HL-60 (cell line): ENCODE measurements around the gene LAMA3.

Source experiments
- DNase-seq, 2 experiments: peaks; one replicate each; pipeline ENCODE4 v3.0.0-alpha.2; 2010 to 2020; ENCODE audit warnings: low read depth in 1 of 2, low spot score in 1 of 2
- H3K27ac ChIP-seq: fragments of 250-450 bp; sonication (Bioruptor Pico); replicated peaks from 2 replicates; pipeline ENCODE4 v1.5.1; 2020; ENCODE audit warnings: mild to moderate bottlenecking, moderate library complexity
- H3K27me3 ChIP-seq: fragments of 250-450 bp; sonication (Bioruptor Pico); 2 replicates; pipeline ENCODE4 v1.5.1; 2021; ENCODE audit warnings: mild to moderate bottlenecking, moderate library complexity; ENCODE audit not compliant: insufficient read depth, poor library complexity, severe bottlenecking
- H3K4me3 ChIP-seq: replicated peaks from 2 replicates; pipeline ENCODE4 v1.5.1; 2011; ENCODE audit warnings: mild to moderate bottlenecking, control low read depth, low read length; ENCODE audit not compliant: insufficient read depth
- CTCF ChIP-seq: IDR thresholded peaks from one replicate; pipeline ENCODE4 v1.5.1; 2011; ENCODE audit warnings: low read length, control low read depth, inconsistent platforms; ENCODE audit not compliant: insufficient read depth
- GABPA ChIP-seq: IDR thresholded peaks from 2 replicates; pipeline ENCODE4 v1.6.1; 2012; ENCODE audit warnings: low read depth
- POLR2AphosphoS5 ChIP-seq: IDR thresholded peaks from 2 replicates; pipeline ENCODE4 v1.6.1; 2012; ENCODE audit warnings: low read depth
- SPI1 ChIP-seq: IDR thresholded peaks from 2 replicates; pipeline ENCODE4 v1.6.1; 2012; ENCODE audit warnings: low read depth, mild to moderate bottlenecking, borderline replicate concordance
- TF ChIP-seq, protein P1 (sequence below): IDR thresholded peaks from 2 replicates; pipeline ENCODE4 v1.6.1; 2012; ENCODE audit warnings: low read depth; ENCODE audit not compliant: insufficient replicate concordance

LAMA3 gene

GRCh38 chr18:23964282-23965238, 275.3 kb downstream of the LAMA3 start:
- Histone ChIP-seq H3K27me3 (no peaks in the 10 kb centered on the region), H3K27ac (no peak overlapping the region), H3K4me3 (no peak overlapping the region)
- DNase-seq: no peak
- no peak for TF ChIP-seq SPI1
- TF ChIP-seq GABPA: peak; percentile 63

DNA sequence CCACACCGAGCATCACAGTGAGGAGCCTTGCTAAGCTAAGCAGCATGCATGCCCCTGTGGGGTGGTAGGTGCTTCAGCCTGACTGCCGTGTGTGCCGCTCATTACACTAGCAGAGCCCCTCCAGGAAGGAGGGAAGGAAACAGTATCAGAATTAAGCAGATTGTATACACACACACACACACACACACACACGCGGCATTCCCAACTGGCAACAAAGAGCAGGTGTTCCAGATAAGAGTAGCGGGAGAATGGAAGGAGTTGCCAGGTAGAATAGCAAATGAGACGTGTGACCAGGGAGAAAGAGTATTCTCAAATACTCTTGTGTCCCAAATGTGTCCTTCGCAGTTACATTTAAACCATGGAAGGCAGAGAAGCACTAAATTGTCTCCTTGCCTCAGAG, 277.7 kb downstream of the LAMA3 start:
- TF ChIP-seq POLR2AphosphoS5 (no peak), CTCF (no peak), SPI1 (no peak), GABPA (no peak)
- TF ChIP-seq, protein P1, sequence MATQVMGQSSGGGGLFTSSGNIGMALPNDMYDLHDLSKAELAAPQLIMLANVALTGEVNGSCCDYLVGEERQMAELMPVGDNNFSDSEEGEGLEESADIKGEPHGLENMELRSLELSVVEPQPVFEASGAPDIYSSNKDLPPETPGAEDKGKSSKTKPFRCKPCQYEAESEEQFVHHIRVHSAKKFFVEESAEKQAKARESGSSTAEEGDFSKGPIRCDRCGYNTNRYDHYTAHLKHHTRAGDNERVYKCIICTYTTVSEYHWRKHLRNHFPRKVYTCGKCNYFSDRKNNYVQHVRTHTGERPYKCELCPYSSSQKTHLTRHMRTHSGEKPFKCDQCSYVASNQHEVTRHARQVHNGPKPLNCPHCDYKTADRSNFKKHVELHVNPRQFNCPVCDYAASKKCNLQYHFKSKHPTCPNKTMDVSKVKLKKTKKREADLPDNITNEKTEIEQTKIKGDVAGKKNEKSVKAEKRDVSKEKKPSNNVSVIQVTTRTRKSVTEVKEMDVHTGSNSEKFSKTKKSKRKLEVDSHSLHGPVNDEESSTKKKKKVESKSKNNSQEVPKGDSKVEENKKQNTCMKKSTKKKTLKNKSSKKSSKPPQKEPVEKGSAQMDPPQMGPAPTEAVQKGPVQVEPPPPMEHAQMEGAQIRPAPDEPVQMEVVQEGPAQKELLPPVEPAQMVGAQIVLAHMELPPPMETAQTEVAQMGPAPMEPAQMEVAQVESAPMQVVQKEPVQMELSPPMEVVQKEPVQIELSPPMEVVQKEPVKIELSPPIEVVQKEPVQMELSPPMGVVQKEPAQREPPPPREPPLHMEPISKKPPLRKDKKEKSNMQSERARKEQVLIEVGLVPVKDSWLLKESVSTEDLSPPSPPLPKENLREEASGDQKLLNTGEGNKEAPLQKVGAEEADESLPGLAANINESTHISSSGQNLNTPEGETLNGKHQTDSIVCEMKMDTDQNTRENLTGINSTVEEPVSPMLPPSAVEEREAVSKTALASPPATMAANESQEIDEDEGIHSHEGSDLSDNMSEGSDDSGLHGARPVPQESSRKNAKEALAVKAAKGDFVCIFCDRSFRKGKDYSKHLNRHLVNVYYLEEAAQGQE: no peak
- Histone ChIP-seq H3K4me3 (no peak overlapping the region), H3K27me3 (no peaks in the 10 kb centered on the region), H3K27ac (peak overlapping the region; percentile 25; the same call in 1 of the 2 replicates)
- DNase-seq: no peak

- Histone ChIP-seq H3K27me3 (no peaks in the 10 kb centered on the region), H3K27ac (peak overlapping the region; percentile 25; the same call in 1 of the 2 replicates), H3K4me3 (no peak overlapping the region; the same call in 1 of the 2 replicates)
- DNase-seq: peak; percentile 56 to 85
- TF ChIP-seq CTCF (no peak), POLR2AphosphoS5 (no peak), GABPA (no peak)
- TF ChIP-seq, protein P1: no peak
Measured at GRCh38 chr18:23967321-23968089, 278.3 kb downstream of the LAMA3 start.
